H9 (cell line): ENCODE data around the gene CSMD2. TPM values are rescaled to one million over a fixed set of nuclear protein-coding genes. Genes with fewer than 3 reads are reported as not detected.

Experiments
- DNase-seq: peaks from one replicate; pipeline ENCODE4 v3.0.0-alpha.2; 2017
- H2AFZ ChIP-seq: one replicate; pipeline ENCODE4 v1.6.1; 2013; ENCODE audit warnings: mild to moderate bottlenecking, low read length, control low read depth, moderate library complexity
- H2AK5ac ChIP-seq: 2 replicates; pipeline ENCODE4 v1.6.1; 2013; ENCODE audit warnings: low read length, control low read depth, mixed read lengths; ENCODE audit not compliant: insufficient read length
- H2BK120ac ChIP-seq: one replicate; pipeline ENCODE4 v1.6.1; 2013; ENCODE audit warnings: low read depth, mild to moderate bottlenecking, low read length, control low read depth, inconsistent platforms; ENCODE audit not compliant: poor library complexity, severe bottlenecking
- H2BK12ac ChIP-seq: 2 replicates; pipeline ENCODE4 v1.6.1; 2013; ENCODE audit warnings: low read length, control low read depth, mixed read lengths, low read depth; ENCODE audit not compliant: insufficient read length
- H2BK15ac ChIP-seq: 2 replicates; pipeline ENCODE4 v1.6.1; 2013; ENCODE audit warnings: low read depth, low read length, control low read depth
- H2BK20ac ChIP-seq: one replicate; pipeline ENCODE4 v1.6.1; 2013; ENCODE audit warnings: low read depth, mild to moderate bottlenecking, low read length, control low read depth, inconsistent platforms; ENCODE audit not compliant: poor library complexity, severe bottlenecking
- H2BK5ac ChIP-seq: 2 replicates; pipeline ENCODE4 v1.6.1; 2013; ENCODE audit warnings: low read length, control low read depth, mixed read lengths; ENCODE audit not compliant: insufficient read length
- H3K14ac ChIP-seq: 2 replicates; pipeline ENCODE4 v1.6.1; 2013; ENCODE audit warnings: low read length, control low read depth; ENCODE audit not compliant: insufficient read depth
- H3K18ac ChIP-seq: 2 replicates; pipeline ENCODE4 v1.6.1; 2013; ENCODE audit warnings: low read depth, mild to moderate bottlenecking, mixed read lengths, low read length, control low read depth; ENCODE audit not compliant: insufficient read length
- H3K23ac ChIP-seq: 2 replicates; pipeline ENCODE4 v1.6.1; 2013; ENCODE audit warnings: low read length, control low read depth, mixed read lengths, low read depth; ENCODE audit not compliant: insufficient read length
- H3K23me2 ChIP-seq: 2 replicates; pipeline ENCODE4 v1.6.1; 2013; ENCODE audit warnings: low read depth, mild to moderate bottlenecking, mixed read lengths, low read length, control low read depth; ENCODE audit not compliant: insufficient read length, poor library complexity, severe bottlenecking
- H3K27ac ChIP-seq: 2 replicates; pipeline ENCODE4 v1.5.1; 2013; ENCODE audit warnings: low read length, control low read depth, mixed read lengths, low read depth; ENCODE audit not compliant: insufficient read length
- H3K27me3 ChIP-seq: 2 replicates; pipeline ENCODE4 v1.6.1; 2013; ENCODE audit warnings: low read length, control low read depth, inconsistent platforms; ENCODE audit not compliant: insufficient read depth
- H3K4ac ChIP-seq: 2 replicates; pipeline ENCODE4 v1.6.1; 2013; ENCODE audit warnings: low read depth, mild to moderate bottlenecking, control low read depth, inconsistent platforms, low read length, moderate library complexity
- H3K4me1 ChIP-seq: 2 replicates; pipeline ENCODE4 v1.6.1; 2013; ENCODE audit warnings: low read length, control low read depth, inconsistent platforms; ENCODE audit not compliant: insufficient read depth
- H3K4me2 ChIP-seq: 2 replicates; pipeline ENCODE4 v1.6.1; 2013; ENCODE audit warnings: low read length, control low read depth, mixed read lengths; ENCODE audit not compliant: insufficient read length, insufficient read depth
- H3K56ac ChIP-seq: 2 replicates; pipeline ENCODE4 v1.6.1; 2013; ENCODE audit warnings: low read depth, mild to moderate bottlenecking, mixed read lengths, low read length, control low read depth; ENCODE audit not compliant: insufficient read length
- H3K79me1 ChIP-seq: 2 replicates; pipeline ENCODE4 v1.6.1; 2013; ENCODE audit warnings: low read depth, mild to moderate bottlenecking, moderate library complexity, low read length, control low read depth, inconsistent platforms; ENCODE audit not compliant: insufficient read depth, poor library complexity, severe bottlenecking
- H3K79me2 ChIP-seq: 2 replicates; pipeline ENCODE4 v1.6.1; 2013; ENCODE audit warnings: low read length, control low read depth, inconsistent platforms; ENCODE audit not compliant: insufficient read depth
- H3K9ac ChIP-seq: 2 replicates; pipeline ENCODE4 v1.6.1; 2013; ENCODE audit warnings: low read length, control low read depth, mixed read lengths; ENCODE audit not compliant: insufficient read length; ENCODE audit errors: extremely low read depth
- H3K9me3 ChIP-seq: one replicate; pipeline ENCODE4 v1.6.1; 2013; ENCODE audit warnings: low read depth, low read length, inconsistent platforms; ENCODE audit not compliant: control insufficient read depth
- H3T11ph ChIP-seq: one replicate; pipeline ENCODE4 v1.6.1; 2013; ENCODE audit warnings: mild to moderate bottlenecking, low read length, control low read depth, inconsistent platforms
- H4K20me1 ChIP-seq: one replicate; pipeline ENCODE4 v1.6.1; 2013; ENCODE audit not compliant: control insufficient read depth, insufficient read length, insufficient read depth
- H4K5ac ChIP-seq: 2 replicates; pipeline ENCODE4 v1.6.1; 2013; ENCODE audit warnings: low read depth, mild to moderate bottlenecking, mixed read lengths, low read length, control low read depth; ENCODE audit not compliant: insufficient read length
- H4K8ac ChIP-seq: replicated peaks from 2 replicates; pipeline ENCODE4 v1.6.1; 2013; ENCODE audit warnings: low read length, control low read depth, mixed read lengths, low read depth; ENCODE audit not compliant: insufficient read length
- H4K91ac ChIP-seq: 2 replicates; pipeline ENCODE4 v1.6.1; 2013; ENCODE audit warnings: low read depth, mild to moderate bottlenecking, moderate library complexity, mixed read lengths, low read length, control low read depth; ENCODE audit not compliant: insufficient read length
- H3K27ac Mint-ChIP-seq, 3 experiments: 2 replicates in 2 of 3; 3 replicates in 1 of 3; pipeline ENCODE4 v1.8.0; 2020 to 2021; ENCODE audit warnings: mixed read lengths in 3 of 3, mild to moderate bottlenecking in 1 of 3, moderate library complexity in 1 of 3
- H3K27me3 Mint-ChIP-seq: 2 replicates; pipeline ENCODE4 v1.8.0; 2021; ENCODE audit warnings: low read depth, mild to moderate bottlenecking, moderate library complexity, mixed read lengths
- H3K36me3 Mint-ChIP-seq, 3 experiments: 2 replicates in 2 of 3; 3 replicates in 1 of 3; pipeline ENCODE4 v1.8.0; 2020 to 2021; ENCODE audit warnings: low read depth in 3 of 3, mixed read lengths in 3 of 3; ENCODE audit not compliant: insufficient read depth in 1 of 3
- H3K4me1 Mint-ChIP-seq, 2 experiments: 2 replicates each; pipeline ENCODE4 v1.8.0; 2020; ENCODE audit warnings: mixed read lengths in 2 of 2
- H3K4me3 Mint-ChIP-seq, 2 experiments: 2 replicates in 1 of 2; 3 replicates in 1 of 2; pipeline ENCODE4 v1.8.0; 2020 to 2021; ENCODE audit warnings: mild to moderate bottlenecking in 2 of 2, mixed read lengths in 2 of 2, moderate library complexity in 1 of 2
- H3K9me3 Mint-ChIP-seq, 2 experiments: 2 replicates in 1 of 2; 3 replicates in 1 of 2; pipeline ENCODE4 v1.8.0; 2020; ENCODE audit warnings: mild to moderate bottlenecking in 2 of 2, mixed read lengths in 2 of 2, moderate library complexity in 1 of 2
- WGBS: extraction: QIAGEN DNeasy Blood & Tissue Kit; methylation state at CpG from one replicate; pipeline ENCODE4 v1.1.7; 2013; ENCODE audit warnings: missing lambda C conversion rate, low lambda C conversion rate, mixed read lengths; ENCODE audit not compliant: insufficient read length; ENCODE audit errors: extremely low coverage; 5-methylcytosine and 5-hydroxymethylcytosine counted together
- total RNA-seq: library from RNA; stranded (reverse); gene quantifications from 2 replicates; pipeline ENCODE4 v1.2.1, GENCODE V29; 2021
- TF ChIP-seq, protein P1 (sequence below): fragments of 200-600 bp; sonication (generic); conservative IDR thresholded peaks from 3 replicates; pipeline ENCODE4 v1.8.0; 2021; ENCODE audit warnings: antibody characterized with exemption, mild to moderate bottlenecking

Gene CSMD2
- total RNA-seq, 1 experiment from 2014 or later: 6.4 TPM

DNA sequence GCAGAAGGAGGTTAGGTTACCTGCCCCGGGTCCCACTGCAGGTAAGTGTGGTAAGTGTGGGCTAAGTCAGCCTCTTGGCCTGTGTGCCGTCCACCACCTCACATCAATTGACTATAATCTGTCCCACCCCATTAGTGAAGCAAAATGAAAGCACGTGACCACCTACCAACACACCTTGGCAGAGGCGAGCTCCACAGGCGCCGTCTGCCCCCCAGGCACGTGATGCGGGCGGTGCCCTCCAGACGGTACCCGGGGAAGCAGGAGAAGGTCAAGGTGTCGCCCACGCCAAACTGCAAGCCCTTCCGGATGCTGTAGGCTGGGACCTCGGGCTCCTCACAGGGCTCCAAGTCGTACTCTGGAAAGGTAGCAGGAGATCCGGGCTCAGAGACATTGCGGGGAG is 450.6 kb downstream of the CSMD2 start:
- H3K79me2 ChIP-seq: no peaks in the 10 kb centered on the region
- H3K18ac ChIP-seq: no peak overlapping the region
- Mint-ChIP-seq H3K9me3 (no peaks in the 10 kb centered on the region), H3K27me3 (no peaks in the 10 kb centered on the region), H3K4me1 (peaks cover 4 to 7% of the 10 kb centered on the region in 2 experiments), H3K4me3 (no peak overlapping the region), H3K36me3 (peaks cover 4 to 13% (median 7%) of the 10 kb centered on the region in 3 experiments; a peak in 6 of 7 replicates), H3K27ac (no peak overlapping the region)
- no peaks in the 10 kb centered on the region for H3K4me1 ChIP-seq
- H3K27me3 ChIP-seq: no peaks in the 10 kb centered on the region
- no peak overlapping the region for H4K91ac ChIP-seq
- no peak overlapping the region for H4K8ac ChIP-seq
- no peak overlapping the region for H2BK12ac ChIP-seq
- no peak overlapping the region for H2AFZ ChIP-seq
- H2BK5ac ChIP-seq: no peak overlapping the region
- H3K23ac ChIP-seq: no peak overlapping the region
- no peaks in the 10 kb centered on the region for H3K23me2 ChIP-seq
- DNase-seq: no peak
- no peaks in the 10 kb centered on the region for H4K20me1 ChIP-seq
- no peak overlapping the region for H2BK15ac ChIP-seq
- H2AK5ac ChIP-seq: no peak overlapping the region
- H3K14ac ChIP-seq: no peak overlapping the region
- no peak overlapping the region for H3K56ac ChIP-seq
- no peak overlapping the region for H3K27ac ChIP-seq
- H4K5ac ChIP-seq: no peak overlapping the region
- TF ChIP-seq, protein P1, sequence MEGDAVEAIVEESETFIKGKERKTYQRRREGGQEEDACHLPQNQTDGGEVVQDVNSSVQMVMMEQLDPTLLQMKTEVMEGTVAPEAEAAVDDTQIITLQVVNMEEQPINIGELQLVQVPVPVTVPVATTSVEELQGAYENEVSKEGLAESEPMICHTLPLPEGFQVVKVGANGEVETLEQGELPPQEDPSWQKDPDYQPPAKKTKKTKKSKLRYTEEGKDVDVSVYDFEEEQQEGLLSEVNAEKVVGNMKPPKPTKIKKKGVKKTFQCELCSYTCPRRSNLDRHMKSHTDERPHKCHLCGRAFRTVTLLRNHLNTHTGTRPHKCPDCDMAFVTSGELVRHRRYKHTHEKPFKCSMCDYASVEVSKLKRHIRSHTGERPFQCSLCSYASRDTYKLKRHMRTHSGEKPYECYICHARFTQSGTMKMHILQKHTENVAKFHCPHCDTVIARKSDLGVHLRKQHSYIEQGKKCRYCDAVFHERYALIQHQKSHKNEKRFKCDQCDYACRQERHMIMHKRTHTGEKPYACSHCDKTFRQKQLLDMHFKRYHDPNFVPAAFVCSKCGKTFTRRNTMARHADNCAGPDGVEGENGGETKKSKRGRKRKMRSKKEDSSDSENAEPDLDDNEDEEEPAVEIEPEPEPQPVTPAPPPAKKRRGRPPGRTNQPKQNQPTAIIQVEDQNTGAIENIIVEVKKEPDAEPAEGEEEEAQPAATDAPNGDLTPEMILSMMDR: no peak
- no peak overlapping the region for H3T11ph ChIP-seq
- no peaks in the 10 kb centered on the region for H3K79me1 ChIP-seq
- no peak overlapping the region for H2BK20ac ChIP-seq
- no peak overlapping the region for H2BK120ac ChIP-seq
- no peaks in the 10 kb centered on the region for H3K9me3 ChIP-seq
- no CpG with 5 or more reads among the region's 18 CpGs for WGBS
- no peak overlapping the region for H3K4ac ChIP-seq
- no peak overlapping the region for H3K4me2 ChIP-seq
- no peak overlapping the region for H3K9ac ChIP-seq
